HG03575 (cell line): ENCODE results near the gene PEX26.
"Not testable (repeated sequence)": the region's sequence is repeated elsewhere in the genome, so short reads cannot be mapped to it uniquely, and the experiment has no call there.

ENCODE experiments used
- ATAC-seq: cut with Tn5 transposase; IDR thresholded peaks from one replicate; pipeline ENCODE4 v1.9.1; 2021; ENCODE audit not compliant: unreplicated experiment, insufficient number of reproducible peaks, low FRiP score; ENCODE audit errors: extremely low read depth

The PEX26 gene

GRCh38 chr22:18077639-18078328, at the start of gene PEX26:
TSS of gene PEX26 (plus strand) at chr22:18077990. CDS start at chr22:18078377, 387 bp downstream.
- no peak for ATAC-seq

- ATAC-seq, result no peak
Measured at GRCh38 chr22:18028817-18029527, 48.8 kb upstream of the PEX26 start.

GRCh38 chr22:18029686-18030267, 48.0 kb upstream of the PEX26 start:
- no peak for ATAC-seq

GRCh38 chr22:18031695-18032454, 45.9 kb upstream of the PEX26 start:
- ATAC-seq, result no peak

- no peak for ATAC-seq
Measured at GRCh38 chr22:18032455-18033101, 45.2 kb upstream of the PEX26 start.

- ATAC-seq, result no peak
Measured at GRCh38 chr22:18033204-18033998, 44.4 kb upstream of the PEX26 start.

- no peak for ATAC-seq
Measured at GRCh38 chr22:18034076-18034475, 43.7 kb upstream of the PEX26 start.

- no peak for ATAC-seq
Measured at GRCh38 chr22:18035751-18036150, 42.0 kb upstream of the PEX26 start.

GRCh38 chr22:18040898-18041297, 36.9 kb upstream of the PEX26 start:
- ATAC-seq, result not testable (repeated sequence)

- ATAC-seq, result no peak
Measured at GRCh38 chr22:18042685-18043084, 35.1 kb upstream of the PEX26 start.

- ATAC-seq, result no peak
Measured at GRCh38 chr22:18044548-18045271, 33.1 kb upstream of the PEX26 start.

GRCh38 chr22:18045794-18046193, 32.0 kb upstream of the PEX26 start:
- no peak for ATAC-seq

- no peak for ATAC-seq
Measured at GRCh38 chr22:18048041-18048440, 29.7 kb upstream of the PEX26 start.

GRCh38 chr22:18048441-18048898, 29.3 kb upstream of the PEX26 start:
- ATAC-seq, result no peak

GRCh38 chr22:18050065-18050464, 27.7 kb upstream of the PEX26 start:
- no peak for ATAC-seq

- ATAC-seq, result not testable (repeated sequence)
Measured at GRCh38 chr22:18051113-18051512, 26.7 kb upstream of the PEX26 start.

- ATAC-seq, result not testable (repeated sequence)
Measured at GRCh38 chr22:18053216-18053946, 24.4 kb upstream of the PEX26 start.
